ENCODE results near the gene EP400.

Gene EP400

DNA sequence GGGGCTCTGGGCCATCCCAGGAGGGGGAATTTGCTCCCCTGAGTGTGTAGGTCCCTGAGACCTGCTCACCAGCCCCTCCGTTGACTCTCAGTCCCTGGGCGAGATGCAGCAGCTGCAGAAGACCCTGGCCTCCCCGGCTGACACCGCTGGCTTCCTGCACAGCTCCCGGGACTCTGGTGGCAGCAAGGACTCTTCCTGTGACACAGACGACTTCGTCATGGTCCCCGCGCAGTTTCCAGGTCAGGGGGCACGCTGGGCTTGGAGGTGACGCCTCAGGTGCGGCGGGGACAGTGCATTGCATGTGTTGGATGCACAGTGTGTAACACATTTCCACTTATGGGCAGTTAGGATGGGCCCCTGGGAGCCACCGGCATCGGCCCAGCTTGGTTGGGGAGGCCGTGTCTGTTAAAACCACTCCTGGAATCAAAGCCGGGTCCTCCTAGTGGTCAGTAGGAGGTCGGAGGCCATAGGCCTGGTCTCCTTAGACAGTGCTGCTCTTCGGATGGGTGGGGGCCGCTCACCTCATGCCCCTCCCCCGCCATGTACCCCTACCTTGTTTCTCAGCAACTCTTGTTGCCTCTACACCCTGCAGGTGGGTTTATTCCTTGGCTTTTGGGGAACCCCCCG, 37.8 kb upstream of the EP400 start:
- no peak for DNase-seq

- DNase-seq, result no peak
These were observed 37.0 kb upstream of the EP400 start for GRCh38 chr12:131912518-131913274.

DNA sequence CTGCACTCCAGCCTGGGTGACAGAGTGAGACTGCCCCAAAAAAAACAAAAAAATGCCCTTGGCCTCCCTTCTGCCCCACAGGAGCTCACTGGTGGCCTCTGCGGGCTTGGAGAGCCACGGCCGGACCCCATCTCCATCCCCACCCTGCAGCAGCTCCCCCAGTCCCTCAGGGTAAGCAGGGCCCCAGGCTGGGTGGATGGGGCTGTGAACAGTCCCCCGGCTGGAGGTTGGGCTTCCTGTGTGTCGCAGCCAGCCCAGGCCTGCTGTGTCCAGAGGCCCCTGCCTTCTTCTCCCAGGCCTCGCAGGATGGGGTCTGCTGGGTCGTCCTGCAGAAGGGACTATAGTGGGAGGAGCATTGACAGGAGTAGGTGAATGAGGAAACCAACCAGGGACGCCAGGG, 36.1 kb upstream of the EP400 start:
- no peak for DNase-seq

DNA sequence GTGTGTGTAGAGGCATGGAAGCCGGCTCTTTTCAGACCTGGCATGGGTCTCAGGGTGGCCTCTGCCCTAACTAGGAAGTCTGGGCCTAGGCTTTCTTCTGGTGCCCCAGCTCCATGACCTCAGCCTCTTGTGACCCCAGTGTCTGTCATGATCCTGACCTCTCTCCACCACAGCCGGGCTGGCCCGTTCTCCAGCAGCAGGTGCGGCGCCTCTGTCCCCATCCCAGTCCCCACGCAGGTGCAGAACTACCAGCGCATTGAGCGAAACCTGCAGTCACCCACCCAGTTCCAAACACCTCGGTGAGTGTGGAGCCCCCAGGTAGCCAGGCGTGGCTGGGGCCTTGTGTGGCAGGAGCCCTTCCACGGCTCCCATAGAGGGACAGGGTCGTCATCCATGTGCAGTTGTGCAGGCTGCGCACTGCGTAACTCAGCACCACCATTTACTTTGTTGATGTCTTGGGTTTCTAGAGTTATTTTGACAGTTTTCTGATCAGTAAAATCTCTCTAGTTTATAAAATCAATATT, 35.5 kb upstream of the EP400 start:
- no peak for DNase-seq

DNA sequence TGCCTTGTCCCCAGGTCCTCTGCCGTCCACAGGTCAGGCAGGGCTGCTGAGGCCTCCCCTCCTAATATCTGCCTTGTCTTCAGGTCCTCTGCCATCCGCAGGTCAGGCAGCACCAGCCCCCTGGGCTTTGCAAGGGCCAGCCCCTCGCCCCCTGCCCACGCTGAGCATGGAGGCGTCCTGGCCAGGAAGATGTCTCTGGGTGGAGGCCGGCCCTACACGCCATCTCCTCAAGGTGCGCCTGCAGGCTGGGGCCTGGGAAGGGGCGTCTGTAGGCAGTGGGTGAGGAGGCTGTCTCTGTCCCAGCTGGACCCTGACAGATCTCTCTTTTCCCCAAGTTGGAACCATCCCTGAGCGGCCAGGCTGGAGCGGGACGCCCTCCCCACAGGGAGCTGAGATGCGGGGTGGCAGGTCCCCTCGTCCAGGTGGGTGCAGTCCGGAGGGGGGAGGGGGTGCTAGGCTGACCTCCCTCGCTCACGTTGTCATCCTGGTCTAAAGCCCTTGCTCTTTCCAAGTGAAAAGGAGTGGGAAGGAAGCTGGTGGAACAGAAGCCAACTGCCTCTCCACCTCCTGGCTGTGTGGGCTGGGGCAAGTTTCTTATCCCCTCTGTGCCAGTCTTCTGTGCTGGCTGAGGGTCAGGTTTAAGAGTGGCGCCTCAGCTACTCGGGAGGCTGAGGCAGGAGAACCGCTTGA, 34.6 kb upstream of the EP400 start:
- no peak for DNase-seq

DNA sequence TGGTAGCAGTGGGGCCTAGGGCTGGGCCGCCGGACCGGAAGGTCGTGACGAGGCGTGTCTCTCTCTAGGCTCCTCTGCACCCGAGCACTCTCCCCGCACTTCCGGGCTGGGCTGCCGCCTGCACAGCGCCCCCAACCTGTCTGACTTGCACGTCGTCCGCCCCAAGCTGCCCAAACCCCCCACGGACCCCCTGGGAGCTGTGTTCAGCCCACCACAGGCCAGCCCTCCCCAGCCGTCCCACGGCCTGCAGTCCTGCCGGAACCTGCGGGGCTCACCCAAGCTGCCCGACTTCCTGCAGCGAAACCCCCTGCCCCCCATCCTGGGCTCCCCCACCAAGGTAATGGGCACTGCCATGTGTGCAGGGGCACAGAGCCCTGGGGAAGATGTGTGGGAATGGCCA, 33.9 kb upstream of the EP400 start:
- no peak for DNase-seq

DNA sequence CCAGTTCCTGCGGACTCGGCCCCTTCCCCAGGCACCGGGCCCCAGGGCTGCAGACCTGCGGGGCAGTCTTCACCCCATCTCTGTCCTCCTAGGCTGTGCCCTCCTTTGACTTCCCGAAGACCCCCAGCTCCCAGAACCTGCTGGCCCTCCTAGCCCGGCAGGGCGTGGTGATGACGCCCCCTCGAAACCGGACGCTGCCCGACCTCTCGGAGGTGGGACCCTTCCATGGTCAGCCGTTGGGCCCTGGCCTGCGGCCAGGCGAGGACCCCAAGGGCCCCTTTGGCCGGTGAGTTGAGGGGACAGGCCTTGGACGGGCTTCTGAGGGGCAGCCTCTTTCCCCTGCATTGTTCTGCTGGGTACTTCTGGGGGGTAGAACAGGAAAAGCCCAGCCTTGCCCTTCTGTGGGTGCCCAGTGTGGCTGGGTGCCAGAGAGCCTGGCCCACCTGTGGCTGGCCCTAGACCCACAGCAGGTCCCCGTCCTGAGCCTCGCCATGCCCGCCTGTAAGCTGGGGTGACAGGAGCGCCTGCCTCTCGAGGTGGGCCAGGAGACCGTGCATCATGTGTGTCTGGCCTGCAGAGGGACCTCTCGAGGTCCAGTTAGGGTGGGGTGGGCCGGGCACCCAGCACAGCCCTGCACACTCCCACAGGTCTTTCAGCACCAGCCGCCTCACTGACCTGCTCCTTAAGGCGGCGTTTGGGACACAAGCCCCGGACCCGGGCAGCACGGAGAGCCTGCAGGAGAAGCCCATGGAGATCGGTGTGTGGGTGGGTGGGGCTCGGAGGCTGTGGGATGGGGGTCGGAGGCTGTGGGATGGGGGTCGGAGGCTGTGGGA, 33.2 kb upstream of the EP400 start:
- no peak for DNase-seq

GRCh38 chr12:131917139-131917710, 32.5 kb upstream of the EP400 start:
- no peak for DNase-seq

- no peak for DNase-seq
These were observed 31.9 kb upstream of the EP400 start for GRCh38 chr12:131917711-131918306.

DNA sequence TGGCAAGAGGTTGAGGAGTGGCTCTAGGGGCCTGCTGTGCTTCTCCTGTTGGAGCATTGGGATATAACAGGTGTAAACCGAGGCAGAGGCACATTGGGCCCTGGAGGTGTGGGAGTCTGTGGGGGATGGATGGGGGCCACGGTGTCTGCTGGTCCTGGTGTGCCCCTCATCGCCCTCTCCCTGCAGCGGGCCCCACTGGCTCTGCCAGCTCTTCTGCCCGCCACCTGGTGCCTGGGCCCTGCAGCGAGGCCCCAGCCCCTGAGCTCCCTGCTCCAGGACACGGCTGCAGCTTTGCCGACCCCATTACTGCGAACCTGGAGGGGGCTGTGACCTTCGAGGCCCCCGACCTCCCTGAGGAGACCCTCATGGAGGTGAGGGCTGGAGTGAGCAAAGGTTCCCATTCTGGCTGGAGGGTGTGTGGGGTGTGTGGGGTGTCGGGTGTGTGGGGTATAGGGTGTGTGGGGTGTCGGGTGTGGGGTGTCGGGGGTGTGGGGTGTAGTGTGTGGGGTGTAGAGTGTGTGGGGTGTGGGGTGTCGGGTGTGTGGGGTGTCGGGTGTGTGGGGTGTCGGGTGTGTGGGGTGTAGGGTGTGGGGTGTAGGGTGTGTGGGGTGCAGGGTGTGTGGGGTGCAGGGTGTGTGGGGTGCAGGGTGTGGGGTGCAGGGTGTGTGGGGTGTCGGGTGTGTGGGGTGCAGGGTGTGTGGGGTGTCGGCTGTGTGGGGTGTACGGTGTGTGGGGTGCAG, 31.3 kb upstream of the EP400 start:
- no peak for DNase-seq

- no peak for DNase-seq
These were observed 30.7 kb upstream of the EP400 start for GRCh38 chr12:131919051-131919347.

- no peak for DNase-seq
These were observed 30.2 kb upstream of the EP400 start for GRCh38 chr12:131919366-131920156.

- DNase-seq, result no peak
These were observed 29.6 kb upstream of the EP400 start for GRCh38 chr12:131920157-131920508.

DNA sequence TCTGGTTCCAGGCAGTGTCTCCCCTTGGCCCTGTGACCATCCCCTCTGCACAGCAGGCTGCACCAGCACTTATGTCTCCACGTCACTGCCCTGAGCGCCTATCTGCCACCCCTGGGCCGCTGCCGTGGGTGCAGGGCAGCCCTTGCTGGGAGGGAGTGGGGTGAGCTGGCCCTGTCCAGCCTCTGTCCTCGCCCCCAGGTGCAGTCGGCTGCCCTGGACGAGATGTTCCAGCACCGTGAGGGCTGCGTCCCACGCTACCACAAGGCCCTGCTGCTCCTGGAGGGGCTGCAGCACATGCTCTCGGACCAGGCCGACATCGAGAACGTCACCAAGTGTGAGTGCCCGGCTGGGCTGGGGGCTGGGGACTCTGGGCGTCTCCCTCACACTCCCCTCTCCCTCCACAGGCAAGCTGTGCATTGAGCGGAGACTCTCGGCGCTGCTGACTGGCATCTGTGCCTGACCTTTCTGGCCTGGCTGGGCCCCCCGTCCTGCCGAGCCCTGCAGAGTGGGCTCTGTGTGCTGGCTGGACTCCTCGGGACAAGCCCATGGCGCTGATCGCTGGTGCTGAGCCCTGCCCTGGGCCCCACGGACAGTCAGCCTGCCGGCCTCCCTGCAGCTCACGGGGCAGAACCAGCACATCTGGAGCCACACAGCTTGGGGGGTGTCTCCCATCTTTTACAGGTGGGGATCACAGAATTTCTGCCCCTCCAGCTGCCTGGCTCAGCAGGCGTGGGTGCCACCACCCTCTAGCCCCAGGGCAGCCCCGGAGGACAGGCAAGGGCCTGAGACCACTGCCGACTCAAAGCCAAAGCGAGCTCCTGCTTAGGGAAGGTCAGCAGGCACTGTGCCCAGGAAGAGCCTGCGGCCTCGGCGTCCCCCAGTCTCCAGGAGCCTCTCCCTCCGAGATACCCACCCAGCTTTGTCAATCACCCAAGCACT, 28.6 kb upstream of the EP400 start:
- DNase-seq, result no peak

DNA sequence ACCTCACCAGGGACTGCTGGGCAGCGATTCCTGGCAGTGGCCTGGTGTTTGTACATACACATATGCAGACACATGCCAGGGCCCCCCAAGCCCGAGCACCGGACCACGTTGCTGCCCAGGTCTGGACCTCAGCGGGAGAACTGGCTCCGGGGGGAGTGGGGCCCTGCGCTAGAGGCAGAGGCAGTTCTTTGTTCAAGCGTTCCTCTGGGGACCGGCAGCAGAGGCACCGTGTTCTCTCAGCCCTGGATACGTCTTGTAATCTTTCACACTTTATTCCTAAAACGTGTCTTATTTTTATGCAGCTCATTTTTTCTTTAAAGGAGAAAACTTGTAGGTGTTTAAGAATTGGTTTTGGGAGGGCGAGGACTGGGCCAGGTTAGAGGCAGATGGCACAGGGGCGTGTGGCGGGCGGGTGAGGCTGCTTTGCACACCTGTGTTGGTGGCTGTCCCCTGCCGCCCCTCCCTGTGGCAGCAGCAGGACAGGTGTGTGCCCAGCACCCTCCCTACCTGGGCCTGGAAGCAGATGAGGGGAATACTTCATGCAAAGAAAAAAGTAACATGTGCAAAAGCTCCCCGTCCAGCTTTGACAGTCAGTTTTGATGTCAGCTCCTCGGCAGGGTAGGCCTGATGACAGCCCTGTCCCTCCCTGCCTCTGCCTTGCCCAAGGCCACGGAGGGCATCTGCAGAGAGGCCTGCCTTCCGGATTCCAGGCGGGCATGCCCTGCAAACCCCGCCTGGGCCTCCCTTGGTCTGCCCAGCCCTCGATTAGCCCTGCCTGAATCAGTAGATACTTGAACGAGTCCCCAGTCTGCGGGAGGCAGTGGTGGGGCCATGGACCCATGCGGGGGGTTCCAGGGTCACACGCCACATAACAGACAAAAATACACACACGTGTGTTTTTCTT, 27.6 kb upstream of the EP400 start:
- no peak for DNase-seq

DNA sequence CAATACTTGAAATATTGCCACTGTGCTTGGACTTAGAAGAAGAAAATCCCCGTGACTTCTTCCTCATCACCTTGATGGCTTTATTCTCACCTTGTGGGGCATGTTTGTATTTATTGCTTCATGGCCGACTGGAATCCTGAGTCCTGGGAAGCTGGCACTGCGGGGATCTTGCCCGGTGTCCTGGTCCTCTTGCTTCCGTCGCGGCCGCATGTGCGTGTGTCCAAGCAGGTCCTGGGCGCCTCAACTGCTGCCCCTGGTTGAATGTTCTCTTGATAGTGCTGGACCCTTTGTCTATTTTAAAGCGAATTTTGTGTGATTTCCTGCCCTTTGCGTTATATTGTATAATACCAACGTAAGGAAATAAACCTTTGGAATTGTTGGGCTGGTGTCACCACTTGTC, 27.0 kb upstream of the EP400 start:
- DNase-seq, result no peak

DNA sequence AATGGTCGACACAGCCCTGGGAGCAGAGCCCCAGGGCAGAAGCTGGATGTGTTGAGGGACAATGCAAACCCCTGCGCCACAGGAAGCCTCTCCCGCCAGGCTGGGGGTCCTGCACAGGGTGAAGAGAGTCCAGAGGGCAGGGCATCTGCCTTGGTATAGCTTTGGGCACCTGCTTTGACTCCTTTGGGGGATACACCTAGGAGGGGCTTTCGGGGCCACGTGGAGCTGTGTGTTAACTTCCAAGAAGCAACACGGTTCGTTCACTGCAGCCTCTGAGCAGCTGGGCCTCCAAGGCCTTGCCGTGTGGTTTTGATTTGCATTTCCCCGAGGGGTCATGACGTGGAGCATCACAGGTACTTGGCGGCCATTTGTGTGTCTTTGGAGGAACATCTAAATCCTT, 26.5 kb upstream of the EP400 start:
- no peak for DNase-seq

Measured in T-helper 1 cell (primary cell).